Measurements from ENCODE around the gene RPS19. TPM values are rescaled to one million over a fixed set of nuclear protein-coding genes. Genes with fewer than 3 reads are reported as not detected.

RPS19 gene
- total RNA-seq, 1 experiment from 2014 or later = 3,152 TPM

- no peak for TF ChIP-seq ZNF281 (CRISPR knock-in tag; IDR thresholded peaks at IDR 0.05)
These were observed 37.1 kb downstream of the RPS19 start (continued) for GRCh38 chr19:41897181-41897580.

- no peaks in the 10 kb centered on the region for H3K9me3 Mint-ChIP-seq
- ATAC-seq = no peak
- peaks cover 28% of the 10 kb centered on the region for H3K36me3 Mint-ChIP-seq
- H3K27me3 Mint-ChIP-seq (ENCODE audit: low read depth) = no peaks in the 10 kb centered on the region
- H3K4me1 Mint-ChIP-seq = peaks cover 3% of the 10 kb centered on the region
- ChIA-PET POLR2A (interaction anchor here (0.7 kb wide), 1 partner anchor 119 kb away, joined by 3 read pairs; no protein-coding TSS in a partner anchor), CTCF (no interaction called here)
- no peak overlapping the region for H3K4me3 Mint-ChIP-seq
- no peak overlapping the region for H3K27ac Mint-ChIP-seq
- DNase-seq (ENCODE audit: low spot score) = no peak
- no peak for TF ChIP-seq IRF2 (CRISPR knock-in tag; IDR thresholded peaks at IDR 0.05; ENCODE audit: borderline replicate concordance, low read depth)
- TF ChIP-seq PRRX2 (CRISPR knock-in tag; IDR thresholded peaks at IDR 0.05) = no peak
- TF ChIP-seq ATF3 (CRISPR knock-in tag; conservative IDR thresholded peaks at IDR 0.05) = no peak
- no peak for TF ChIP-seq HMGXB4 (CRISPR knock-in tag; IDR thresholded peaks at IDR 0.05)
- no peak for TF ChIP-seq NR2C2 (CRISPR knock-in tag; IDR thresholded peaks at IDR 0.05)
- no peak for TF ChIP-seq TEAD4 (CRISPR knock-in tag; IDR thresholded peaks at IDR 0.05)
- no peak for TF ChIP-seq CBFB (CRISPR knock-in tag; IDR thresholded peaks at IDR 0.05; ENCODE audit: low read depth)
- no peak for TF ChIP-seq AR (CRISPR knock-in tag; IDR thresholded peaks at IDR 0.05)
- TF ChIP-seq ATF1 (CRISPR knock-in tag; IDR thresholded peaks at IDR 0.05) = no peak
- TF ChIP-seq USF2 (CRISPR knock-in tag; IDR thresholded peaks at IDR 0.05) = no peak
- TF ChIP-seq ZNF512 (CRISPR knock-in tag; IDR thresholded peaks at IDR 0.05; ENCODE audit: borderline replicate concordance) = no peak
- TF ChIP-seq E2F1 (CRISPR knock-in tag; IDR thresholded peaks at IDR 0.05) = no peak
- TF ChIP-seq ZNF281 (CRISPR knock-in tag; IDR thresholded peaks at IDR 0.05) = no peak
- no peak for TF ChIP-seq ZSCAN18 (CRISPR knock-in tag; IDR thresholded peaks at IDR 0.05)
- TF ChIP-seq ELF4 (CRISPR knock-in tag; IDR thresholded peaks at IDR 0.05; ENCODE audit: low read depth) = no peak
- no peak for TF ChIP-seq NR1H2 (CRISPR knock-in tag; IDR thresholded peaks at IDR 0.05)
- TF ChIP-seq TCF7 (CRISPR knock-in tag; IDR thresholded peaks at IDR 0.05; ENCODE audit: low read depth) = no peak
These were observed 37.8 kb downstream of the RPS19 start for GRCh38 chr19:41897820-41898219.
